ENCODE measurements around the gene IDH2. TPM values are rescaled to one million over a fixed set of nuclear protein-coding genes. Genes with fewer than 3 reads are reported as not detected.

The IDH2 gene
- total and polyA plus RNA-seq, 2 of the 13 experiments (the other 11 are each of a cell fraction or from before 2014, with no cell fraction given): 121 to 145 TPM

GRCh38 chr15:90141646-90142045 is 39.4 kb upstream of the IDH2 start (continued):
- no peak for TF ChIP-seq ZHX2 (IDR thresholded peaks at IDR 0.05; ENCODE audit: low read depth)
- no peak for TF ChIP-seq ZHX2 (CRISPR knock-in tag; IDR thresholded peaks at IDR 0.05; ENCODE audit: borderline replicate concordance)
- TF ChIP-seq PRPF4 (IDR thresholded peaks at IDR 0.05; ENCODE audit: low read depth, low read length, poor library complexity, severe bottlenecking): no peak
- TF ChIP-seq EEA1 (CRISPR knock-in tag; IDR thresholded peaks at IDR 0.05; ENCODE audit: borderline replicate concordance): no peak
- TF ChIP-seq SMARCE1 (IDR thresholded peaks at IDR 0.05; ENCODE audit: borderline replicate concordance): no peak
- TF ChIP-seq DZIP1 (CRISPR knock-in tag; IDR thresholded peaks at IDR 0.05): no peak
- no peak for TF ChIP-seq ZBTB44 (CRISPR knock-in tag; IDR thresholded peaks at IDR 0.05)
- TF ChIP-seq ZNF629 (CRISPR knock-in tag; conservative IDR thresholded peaks at IDR 0.05): no peak
- no peak for TF ChIP-seq ZBTB46 (CRISPR knock-in tag; IDR thresholded peaks at IDR 0.05; ENCODE audit: borderline replicate concordance)
- TF ChIP-seq TSC22D2 (CRISPR knock-in tag; IDR thresholded peaks at IDR 0.05; ENCODE audit: borderline replicate concordance): no peak
- no peak for TF ChIP-seq SP140L (CRISPR knock-in tag; IDR thresholded peaks at IDR 0.05; ENCODE audit: borderline replicate concordance)
- TF ChIP-seq ZNF441 (CRISPR knock-in tag; IDR thresholded peaks at IDR 0.05; ENCODE audit: borderline replicate concordance): no peak
- TF ChIP-seq ZSCAN25 (CRISPR knock-in tag; IDR thresholded peaks at IDR 0.05): no peak
